HFFc6 (cell line): ENCODE results near the gene TAX1BP1. TPM values are rescaled to one million over a fixed set of nuclear protein-coding genes. Genes with fewer than 3 reads are reported as not detected.

ENCODE experiments used
- DNase-seq: peaks from one replicate; pipeline ENCODE4 v3.0.0-alpha.2; 2018
- H3K27ac Mint-ChIP-seq: 2 replicates; pipeline ENCODE4 v1.8.0; 2020; ENCODE audit warnings: mild to moderate bottlenecking, mixed read lengths
- H3K27me3 Mint-ChIP-seq: 2 replicates; pipeline ENCODE4 v1.8.0; 2021; ENCODE audit warnings: mild to moderate bottlenecking, moderate library complexity, mixed read lengths; ENCODE audit not compliant: insufficient read depth
- H3K36me3 Mint-ChIP-seq: 2 replicates; pipeline ENCODE4 v1.8.0; 2021; ENCODE audit warnings: low read depth, mixed read lengths
- H3K4me1 Mint-ChIP-seq: 2 replicates; pipeline ENCODE4 v1.8.0; 2020; ENCODE audit warnings: low read depth, mixed read lengths
- H3K4me3 Mint-ChIP-seq: 2 replicates; pipeline ENCODE4 v1.8.0; 2020; ENCODE audit warnings: mild to moderate bottlenecking, moderate library complexity, mixed read lengths
- H3K9me3 Mint-ChIP-seq: 2 replicates; pipeline ENCODE4 v1.8.0; 2020; ENCODE audit warnings: mild to moderate bottlenecking, mixed read lengths
- total RNA-seq, 6 experiments: library from RNA; stranded (reverse); fragmentation: NEBNext Ultra II Directional; extraction: Animal tissue kit (Norgen Biotek cat#: 25700); gene quantifications; 2 replicates in 1 of 6; 3 replicates in 5 of 6; pipeline ENCODE4 v1.2.3, GENCODE V29; 2021
- TF ChIP-seq, protein P1 (sequence below): fragments of 200-600 bp; sonication (generic); IDR thresholded peaks from 2 replicates; pipeline ENCODE4 v1.5.0; 2021; ENCODE audit warnings: antibody characterized with exemption, mild to moderate bottlenecking

Gene TAX1BP1
- total RNA-seq, 6 experiments from 2014 or later, result 106 to 138 (median 120) TPM

GRCh38 chr7:27834179-27834921, 94.4 kb downstream of the TAX1BP1 start:
- Mint-ChIP-seq H3K4me3 (no peak overlapping the region), H3K27ac (no peak overlapping the region), H3K27me3 (peaks cover 16% of the 10 kb centered on the region; the same call in 1 of the 2 replicates), H3K4me1 (no peaks in the 10 kb centered on the region), H3K9me3 (no peaks in the 10 kb centered on the region), H3K36me3 (peaks cover 8% of the 10 kb centered on the region; the same call in 1 of the 2 replicates)
- no peak for DNase-seq
- TF ChIP-seq, protein P1, sequence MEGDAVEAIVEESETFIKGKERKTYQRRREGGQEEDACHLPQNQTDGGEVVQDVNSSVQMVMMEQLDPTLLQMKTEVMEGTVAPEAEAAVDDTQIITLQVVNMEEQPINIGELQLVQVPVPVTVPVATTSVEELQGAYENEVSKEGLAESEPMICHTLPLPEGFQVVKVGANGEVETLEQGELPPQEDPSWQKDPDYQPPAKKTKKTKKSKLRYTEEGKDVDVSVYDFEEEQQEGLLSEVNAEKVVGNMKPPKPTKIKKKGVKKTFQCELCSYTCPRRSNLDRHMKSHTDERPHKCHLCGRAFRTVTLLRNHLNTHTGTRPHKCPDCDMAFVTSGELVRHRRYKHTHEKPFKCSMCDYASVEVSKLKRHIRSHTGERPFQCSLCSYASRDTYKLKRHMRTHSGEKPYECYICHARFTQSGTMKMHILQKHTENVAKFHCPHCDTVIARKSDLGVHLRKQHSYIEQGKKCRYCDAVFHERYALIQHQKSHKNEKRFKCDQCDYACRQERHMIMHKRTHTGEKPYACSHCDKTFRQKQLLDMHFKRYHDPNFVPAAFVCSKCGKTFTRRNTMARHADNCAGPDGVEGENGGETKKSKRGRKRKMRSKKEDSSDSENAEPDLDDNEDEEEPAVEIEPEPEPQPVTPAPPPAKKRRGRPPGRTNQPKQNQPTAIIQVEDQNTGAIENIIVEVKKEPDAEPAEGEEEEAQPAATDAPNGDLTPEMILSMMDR, result no peak

GRCh38 chr7:27835376-27835775, 95.4 kb downstream of the TAX1BP1 start:
- DNase-seq, result no peak
- TF ChIP-seq, protein P1, result no peak
- Mint-ChIP-seq H3K4me3 (no peak overlapping the region), H3K27me3 (peaks cover 16% of the 10 kb centered on the region; the same call in 1 of the 2 replicates), H3K36me3 (peaks cover 8% of the 10 kb centered on the region; the same call in 1 of the 2 replicates), H3K9me3 (no peaks in the 10 kb centered on the region), H3K4me1 (no peaks in the 10 kb centered on the region), H3K27ac (no peak overlapping the region)

DNA sequence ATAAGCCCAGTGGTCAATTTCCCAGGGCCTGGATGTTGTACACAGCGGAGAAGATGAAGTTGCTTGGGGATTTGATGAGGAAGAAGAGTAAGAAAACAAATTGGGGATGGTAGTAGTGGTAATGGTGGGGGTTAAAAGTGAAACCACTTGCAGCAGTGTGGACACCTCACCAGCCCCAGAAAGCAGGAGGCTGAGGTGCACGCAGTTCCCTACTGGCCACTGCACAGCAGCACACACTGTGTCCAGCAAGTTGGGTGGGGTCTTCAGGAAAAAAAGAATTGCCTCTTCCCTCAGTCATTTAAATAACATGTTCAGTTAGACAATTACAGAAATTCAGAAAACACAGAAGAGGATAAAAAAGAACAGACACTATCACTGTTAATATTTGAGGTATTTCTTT, 96.6 kb downstream of the TAX1BP1 start:
- TF ChIP-seq, protein P1, result 0 out of 2 replicates have a peak, but pooled peaks have one; percentile 11
- H3K27me3 Mint-ChIP-seq, result peaks cover 16% of the 10 kb centered on the region; the same call in 1 of the 2 replicates

DNA sequence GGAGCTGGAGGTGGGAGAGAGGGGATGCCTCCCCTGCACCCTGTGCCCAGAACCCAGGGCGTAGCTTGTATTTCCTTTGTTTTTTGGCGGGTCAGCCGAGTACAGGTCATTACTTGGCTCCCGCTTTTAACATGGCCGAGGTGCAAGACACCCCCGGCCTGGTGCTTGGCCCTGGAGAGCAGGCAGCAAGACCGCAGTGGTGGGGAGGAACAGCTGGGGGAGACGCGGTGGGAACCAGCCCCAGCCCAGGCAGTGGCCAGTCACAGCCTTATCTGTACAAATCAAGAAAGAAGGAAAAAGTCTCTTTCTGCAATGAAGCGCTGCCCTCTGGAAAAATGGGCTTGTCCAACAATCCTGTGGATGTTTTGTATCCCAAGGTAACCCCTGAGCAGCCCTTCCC, 99.1 kb downstream of the TAX1BP1 start:
- H3K4me1 Mint-ChIP-seq, result peaks cover 15% of the 10 kb centered on the region
- peaks cover 12% of the 10 kb centered on the region; the same call in 1 of the 2 replicates for H3K27me3 Mint-ChIP-seq
- no peaks in the 10 kb centered on the region for H3K9me3 Mint-ChIP-seq
- H3K27ac Mint-ChIP-seq, result no peak overlapping the region
- H3K4me3 Mint-ChIP-seq, result no peak overlapping the region
- DNase-seq, result no peak
- TF ChIP-seq, protein P1, result no peak
- H3K36me3 Mint-ChIP-seq, result peaks cover 8% of the 10 kb centered on the region; the same call in 1 of the 2 replicates

More for the DNA sequence above, 96.6 kb downstream of the TAX1BP1 start:
- DNase-seq, result no peak
- peaks cover 8% of the 10 kb centered on the region; the same call in 1 of the 2 replicates for H3K36me3 Mint-ChIP-seq
- no peak overlapping the region for H3K4me3 Mint-ChIP-seq
- no peaks in the 10 kb centered on the region for H3K4me1 Mint-ChIP-seq
- no peak overlapping the region for H3K27ac Mint-ChIP-seq
- no peaks in the 10 kb centered on the region for H3K9me3 Mint-ChIP-seq

- no peaks in the 10 kb centered on the region for H3K9me3 Mint-ChIP-seq
- H3K36me3 Mint-ChIP-seq, result 0 out of 2 replicates have a peak, but pooled peaks cover 4% of the 10 kb centered on the region
- H3K27me3 Mint-ChIP-seq, result peaks cover 12% of the 10 kb centered on the region; the same call in 1 of the 2 replicates
- peaks cover 15% of the 10 kb centered on the region for H3K4me1 Mint-ChIP-seq
- H3K4me3 Mint-ChIP-seq, result no peak overlapping the region
- TF ChIP-seq, protein P1, result no peak
- no peak for DNase-seq
- no peak overlapping the region for H3K27ac Mint-ChIP-seq
These were observed 100.4 kb downstream of the TAX1BP1 start for GRCh38 chr7:27840313-27840712.
